Measurements from ENCODE around the gene SPPL3. TPM values are rescaled to one million over a fixed set of nuclear protein-coding genes. Genes with fewer than 3 reads are reported as not detected.

SPPL3 gene
- total and polyA plus RNA-seq, 10 donors, result 9.0 to 76.9 (median 44.0) TPM

DNA sequence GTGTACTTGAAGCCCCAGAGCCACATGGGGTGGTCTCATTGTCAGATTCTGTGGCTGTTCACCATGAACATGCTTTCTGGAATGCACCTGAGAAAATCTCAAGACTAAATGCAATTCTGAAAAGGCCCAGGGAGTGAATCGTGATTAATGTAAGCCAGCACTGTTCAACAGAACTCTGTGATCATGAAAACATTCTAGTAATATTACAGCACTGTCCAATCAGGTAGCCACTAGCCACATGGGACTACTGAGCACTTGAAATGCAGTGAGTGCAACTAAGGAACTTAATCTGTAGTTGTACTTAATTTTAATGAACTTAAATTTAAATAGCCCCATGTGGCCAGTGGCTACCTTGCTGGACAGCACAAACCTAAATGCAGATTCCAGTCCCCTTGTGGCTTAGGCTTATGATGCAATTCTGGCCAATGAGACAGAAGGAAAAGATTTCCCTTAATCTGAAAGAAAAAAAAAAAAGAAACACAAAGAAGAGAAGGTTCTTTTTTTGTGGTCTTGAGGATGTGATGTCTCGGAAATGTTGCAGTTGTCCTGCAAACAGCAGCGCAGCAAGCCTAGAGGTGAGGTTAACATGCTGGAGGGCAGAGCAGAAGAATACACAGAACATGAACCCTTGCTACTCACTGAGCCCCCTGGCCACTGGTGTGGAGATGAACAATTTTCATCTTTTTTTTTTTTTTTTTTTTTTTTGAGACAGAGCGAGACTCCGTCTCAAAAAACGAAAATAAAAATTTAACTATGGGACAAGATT is 48.2 kb downstream of the SPPL3 start:
- H3K4me3 ChIP-seq, result no peak overlapping the region
- 55 to 73% (median 72%) methylated on average over 6 of the region's 6 CpGs for WGBS, 5 donors
- no peak for DNase-seq
- H3K27ac ChIP-seq, result peak overlapping the region in 3 of 8 donors; percentile 34 to 46 (median 36)
- H3K4me1 ChIP-seq, result peaks cover 44 to 95% (median 63%) of the 10 kb centered on the region in 6 donors
- H3K9me3 ChIP-seq, result peaks cover 0 to 14% (median 5%) of the 10 kb centered on the region in 8 donors
- intact Hi-C loops (cut with DNase I; ENCODE audit: low total_unique reads), result no loop called here
- H3K36me3 ChIP-seq, result no peaks in the 10 kb centered on the region
- H3K27me3 ChIP-seq (replicated peaks in 1 of 7), result no peaks in the 10 kb centered on the region
- TF ChIP-seq CTCF (IDR thresholded peaks at IDR 0.05 in 8 of 11, conservative IDR thresholded peaks at IDR 0.05 in 3 of 11), result no peak
- TF ChIP-seq POLR2A (IDR thresholded peaks at IDR 0.05), result no peak
- TF ChIP-seq POLR2AphosphoS5 (IDR thresholded peaks at IDR 0.05), result no peak

DNA sequence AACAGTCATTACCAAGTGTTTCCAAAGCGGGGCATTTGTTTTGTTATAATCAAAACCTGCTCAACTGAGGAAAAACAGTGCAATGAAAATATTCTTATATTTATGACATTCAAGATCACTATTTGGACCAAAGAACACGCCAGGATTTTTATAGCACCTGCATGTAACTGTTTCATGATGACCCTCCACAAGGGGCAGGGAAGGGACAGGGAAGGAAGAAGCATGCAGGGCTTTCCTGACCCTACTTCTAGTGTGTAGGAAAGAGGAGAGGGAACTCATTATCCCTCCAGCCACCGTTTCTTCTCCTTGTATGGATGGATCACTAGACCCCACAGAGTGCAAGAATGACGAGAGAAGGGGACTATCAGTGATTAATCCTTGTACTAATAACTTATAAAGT is 49.4 kb downstream of the SPPL3 start:
- peaks cover 0 to 14% (median 5%) of the 10 kb centered on the region in 8 donors for H3K9me3 ChIP-seq
- WGBS, 5 donors, result 72 to 82% (median 77%) methylated on average over 4 of the region's 4 CpGs
- H3K27me3 ChIP-seq (replicated peaks in 1 of 7), result no peaks in the 10 kb centered on the region
- H3K4me1 ChIP-seq, result peaks cover 48 to 95% (median 72%) of the 10 kb centered on the region in 6 donors
- intact Hi-C loops (cut with DNase I; ENCODE audit: low total_unique reads), result no loop called here
- peak overlapping the region in 3 of 8 donors; percentile 14 to 34 (median 19) for H3K27ac ChIP-seq
- H3K36me3 ChIP-seq, result no peaks in the 10 kb centered on the region
- no peak for DNase-seq
- TF ChIP-seq POLR2A (IDR thresholded peaks at IDR 0.05) (no peak), POLR2AphosphoS5 (IDR thresholded peaks at IDR 0.05) (no peak)
- H3K4me3 ChIP-seq, result no peak overlapping the region

GRCh38 chr12:120853188-120853587 is 51.0 kb downstream of the SPPL3 start:
- peaks cover 0 to 3% (median 0%) of the 10 kb centered on the region in 8 donors for H3K9me3 ChIP-seq
- intact Hi-C loops (cut with DNase I; ENCODE audit: low total_unique reads), result no loop called here
- DNase-seq, result no peak
- WGBS, 5 donors, result 79 to 84% (median 82%) methylated on average over 3 of the region's 3 CpGs
- H3K27ac ChIP-seq, result peak overlapping the region in 1 of 8 donors; percentile 16
- TF ChIP-seq POLR2A (IDR thresholded peaks at IDR 0.05) (no peak), CTCF (IDR thresholded peaks at IDR 0.05 in 8 of 11, conservative IDR thresholded peaks at IDR 0.05 in 3 of 11) (no peak), POLR2AphosphoS5 (IDR thresholded peaks at IDR 0.05) (no peak)
- no peaks in the 10 kb centered on the region for H3K36me3 ChIP-seq
- no peaks in the 10 kb centered on the region for H3K27me3 ChIP-seq (replicated peaks in 1 of 7)
- H3K4me3 ChIP-seq, result no peak overlapping the region
- H3K4me1 ChIP-seq, result peaks cover 58 to 95% (median 84%) of the 10 kb centered on the region in 6 donors

DNA sequence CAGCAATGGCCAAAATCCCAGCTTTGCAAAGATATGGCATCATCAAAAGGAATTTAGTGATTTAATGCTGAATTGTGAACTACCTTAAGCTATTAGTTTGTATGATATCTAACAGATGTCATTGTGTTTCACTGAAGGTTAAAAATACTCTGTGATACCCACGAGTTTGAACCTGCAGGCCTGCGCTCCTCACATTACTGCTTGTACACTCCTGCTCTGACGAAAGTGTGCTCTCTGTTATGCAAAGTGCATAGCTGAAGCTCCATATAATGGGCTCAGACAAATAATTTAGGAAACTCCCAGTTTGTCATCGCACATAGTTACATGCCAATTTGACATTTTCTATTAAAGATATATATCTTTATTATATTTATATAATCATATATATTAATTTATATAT is 52.2 kb downstream of the SPPL3 start:
- Histone ChIP-seq H3K27ac (peak overlapping the region in 5 of 8 donors; percentile 36 to 80 (median 72)), H3K4me1 (peaks cover 58 to 95% (median 84%) of the 10 kb centered on the region in 6 donors), H3K4me3 (no peak overlapping the region), H3K36me3 (no peaks in the 10 kb centered on the region), H3K9me3 (no peaks in the 10 kb centered on the region), H3K27me3 (replicated peaks in 1 of 7) (no peaks in the 10 kb centered on the region)
- DNase-seq, result no peak
- intact Hi-C loops (cut with DNase I; ENCODE audit: low total_unique reads), result no loop called here
- TF ChIP-seq POLR2AphosphoS5 (IDR thresholded peaks at IDR 0.05) (no peak), POLR2A (IDR thresholded peaks at IDR 0.05) (no peak), CTCF (IDR thresholded peaks at IDR 0.05 in 8 of 11, conservative IDR thresholded peaks at IDR 0.05 in 3 of 11) (no peak)
- WGBS, 5 donors, result 64 to 71% (median 67%) methylated on average over 4 of the region's 4 CpGs
